Stimulated activated CD4-positive, alpha-beta T cell treated with anti-CD3 and anti-CD28 coated beads, Interleukin-4, amount 100 ng/mL, for 48 hours (primary cell): ENCODE measurements around the gene KANSL1.
"Not testable (repeated sequence)": the region's sequence is repeated elsewhere in the genome, so short reads cannot be mapped to it uniquely, and the experiment has no call there.

Experiments used
- DNase-seq, 2 donors: peaks; one replicate each; pipeline ENCODE4 v3.0.0-alpha.2; 2020; ENCODE audit warnings: low read depth in 2 of 2

The KANSL1 gene

GRCh38 chr17:46193151-46193625 is at the start of gene KANSL1:
KANSL1 (minus strand) TSS chr17:46193429; CDS start chr17:46172143, 21,286 bp downstream.
- DNase-seq = peak; percentile 79 to 89

GRCh38 chr17:46231359-46231758 is 38.1 kb upstream of the KANSL1 start:
- not testable (repeated sequence) for DNase-seq

DNA sequence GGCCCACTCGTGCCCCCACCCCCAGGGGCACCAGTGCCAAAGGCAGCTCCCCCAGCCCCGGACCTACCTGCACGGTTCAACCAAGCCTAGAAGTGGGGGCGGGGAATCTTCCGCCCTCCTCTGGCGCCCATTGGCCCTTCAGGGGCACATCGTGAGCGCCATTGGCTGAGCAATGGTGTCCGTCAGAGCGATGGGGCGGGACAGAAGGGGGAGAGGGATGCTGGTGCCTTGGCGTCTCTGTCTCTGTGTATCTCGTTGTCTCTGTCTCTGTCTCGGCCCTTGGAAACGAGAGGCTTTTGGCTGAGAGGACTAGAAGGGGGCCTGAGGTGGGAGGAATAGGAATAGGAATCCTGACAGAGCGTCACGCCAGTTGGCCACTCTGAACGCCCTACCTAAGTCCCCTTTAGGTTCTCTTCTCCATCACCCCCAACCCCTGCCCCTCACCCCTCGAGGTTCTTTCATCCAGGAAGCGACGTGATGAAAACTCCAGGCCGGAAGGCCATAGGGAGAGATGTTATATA is 32.1 kb upstream of the KANSL1 start:
- DNase-seq = peak; percentile 91 to 93

DNA sequence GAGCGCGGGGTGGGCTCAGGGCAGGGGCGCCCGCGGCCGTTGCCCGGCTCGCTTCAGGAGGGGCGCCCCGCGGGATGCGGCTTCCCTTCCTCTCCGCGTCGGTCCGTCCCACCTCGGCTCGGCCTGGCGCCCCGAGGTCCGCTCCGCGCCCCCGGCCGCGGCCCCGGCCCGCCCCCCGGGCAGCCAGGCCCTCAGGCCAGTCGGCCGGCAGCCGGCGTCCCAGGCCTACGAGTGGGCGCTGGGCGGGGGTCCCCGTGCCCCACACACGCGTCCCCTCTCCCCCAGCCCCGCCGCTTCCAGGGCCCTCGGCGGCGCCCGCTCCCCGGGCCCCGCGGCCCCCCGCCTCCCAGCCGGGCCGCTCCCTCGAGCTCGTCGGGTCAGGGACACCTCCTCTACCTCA is 31.6 kb upstream of the KANSL1 start:
- DNase-seq = peak in 1 of 2 donors; percentile 2

DNA sequence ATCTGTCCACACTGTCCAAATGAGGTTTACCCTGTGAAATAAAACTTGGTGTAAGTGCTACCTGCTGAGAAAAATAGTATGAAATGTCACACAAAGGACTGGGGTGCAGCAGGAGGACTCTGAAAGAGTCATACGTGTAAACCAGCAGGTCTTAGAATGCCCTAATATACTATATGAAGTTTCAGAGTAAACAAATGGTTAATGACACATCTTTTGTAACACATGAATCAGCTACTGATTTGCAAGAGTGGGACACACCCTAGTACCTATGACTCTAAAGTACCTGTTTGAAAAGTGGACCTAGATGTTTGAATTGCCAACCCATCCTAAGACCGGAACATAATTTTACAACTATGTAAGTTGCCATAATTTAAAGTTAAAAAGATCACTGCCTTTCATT is 29.8 kb upstream of the KANSL1 start:
- not testable (repeated sequence) for DNase-seq

- no peak for DNase-seq
Observed at GRCh38 chr17:46216682-46217081, 23.5 kb upstream of the KANSL1 start.

DNA sequence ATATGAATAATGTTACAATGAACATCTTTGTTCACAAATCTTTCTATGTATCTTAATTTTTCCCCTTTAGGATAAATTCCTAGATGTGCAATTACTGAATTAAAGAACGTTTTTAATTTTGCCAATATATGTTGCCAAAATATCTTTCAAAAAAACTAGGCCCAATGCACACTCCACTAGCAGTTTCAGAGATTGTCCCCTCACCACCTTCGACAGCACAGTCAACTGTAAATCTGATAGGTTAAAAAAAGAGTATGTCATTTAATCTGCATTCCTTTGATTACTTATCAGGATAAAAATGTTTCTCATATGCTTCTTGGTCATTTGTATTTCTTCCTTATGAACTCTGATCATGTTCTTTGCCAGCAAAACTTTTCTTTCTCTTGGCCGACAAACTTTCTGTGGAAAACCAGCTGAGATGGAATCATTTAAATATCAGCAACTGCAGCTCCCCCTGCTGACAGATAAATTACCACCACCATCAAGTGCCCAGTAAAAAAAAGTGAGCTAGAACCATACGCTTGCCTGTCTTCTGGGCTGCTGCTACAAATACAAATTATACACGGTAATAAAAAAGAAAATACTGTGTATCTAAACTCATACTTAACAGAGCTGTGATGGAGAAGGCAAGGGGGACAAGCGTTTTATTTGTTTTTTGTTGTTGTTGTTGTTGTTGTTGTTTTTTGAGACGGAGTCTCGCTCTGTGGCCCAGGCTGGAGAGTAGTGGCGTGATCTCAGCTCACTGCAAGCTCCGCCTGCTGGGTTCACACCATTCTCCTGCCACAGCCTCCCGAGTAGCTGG is 19.6 kb upstream of the KANSL1 start:
- peak; percentile 22 to 46 for DNase-seq

DNA sequence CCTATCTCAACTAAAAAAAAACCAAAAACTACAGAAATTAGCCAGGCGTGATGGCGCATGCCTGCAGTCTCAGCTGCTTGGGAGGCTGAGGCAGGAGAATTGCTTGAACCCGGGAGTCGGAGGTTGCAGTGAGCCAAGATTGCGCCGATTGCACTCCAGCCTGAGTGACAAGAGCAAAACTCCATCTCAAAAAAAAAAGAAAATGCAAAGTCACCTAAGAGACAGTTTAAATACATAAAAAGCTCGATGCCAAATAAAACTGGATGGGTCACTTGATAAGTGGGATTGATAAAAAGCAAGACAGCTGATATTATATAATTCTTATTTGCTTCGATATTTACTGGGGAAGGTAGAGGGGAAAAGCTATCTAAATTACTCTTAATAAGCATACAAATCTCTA is 15.8 kb upstream of the KANSL1 start:
- DNase-seq = no peak

- DNase-seq = no peak
Observed at GRCh38 chr17:46205975-46206374, 12.7 kb upstream of the KANSL1 start.

- DNase-seq = no peak
Observed at GRCh38 chr17:46202424-46202823, 9.2 kb upstream of the KANSL1 start.

DNA sequence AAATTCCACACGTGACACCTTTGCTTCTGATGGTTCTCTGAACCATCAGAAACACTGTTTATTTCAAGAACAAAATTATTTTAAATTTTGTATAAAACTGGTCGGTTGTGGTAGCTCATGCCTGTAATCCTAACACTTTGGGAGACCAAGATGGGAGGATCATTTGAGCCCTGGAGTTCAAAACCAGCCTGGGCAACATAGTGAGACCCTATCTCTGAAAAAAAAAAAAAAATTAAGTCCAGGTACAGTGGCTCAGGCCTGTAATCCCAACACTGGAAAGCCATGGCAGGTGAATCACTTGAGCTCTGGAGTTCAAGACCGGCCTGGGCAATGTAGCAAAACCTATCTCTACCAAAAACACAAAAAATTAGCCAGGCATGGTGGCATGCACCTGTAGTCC is 8.3 kb upstream of the KANSL1 start:
- DNase-seq = no peak

- no peak for DNase-seq
Observed at GRCh38 chr17:46200197-46200596, 7.0 kb upstream of the KANSL1 start.

GRCh38 chr17:46199379-46199778 is 6.2 kb upstream of the KANSL1 start:
- no peak for DNase-seq

DNA sequence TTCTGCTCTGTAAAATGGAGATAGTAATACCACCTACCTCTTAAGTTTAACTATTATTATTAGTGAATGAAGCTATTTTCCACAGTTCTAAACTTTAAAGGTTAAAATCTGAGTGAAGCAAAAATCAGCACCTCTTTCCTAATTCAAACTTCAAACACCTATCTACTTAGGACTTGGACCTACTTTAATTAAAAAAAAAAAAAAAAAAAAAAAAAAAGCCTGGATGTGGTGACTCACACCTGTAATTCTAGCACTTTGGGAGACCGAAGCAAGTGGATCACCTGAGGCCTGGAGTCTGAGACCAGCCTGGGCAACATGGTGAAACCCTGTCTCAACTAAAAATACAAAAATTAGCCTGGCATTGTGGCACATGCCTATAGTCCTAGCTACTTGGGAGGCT is 5.0 kb upstream of the KANSL1 start:
- no peak for DNase-seq

DNA sequence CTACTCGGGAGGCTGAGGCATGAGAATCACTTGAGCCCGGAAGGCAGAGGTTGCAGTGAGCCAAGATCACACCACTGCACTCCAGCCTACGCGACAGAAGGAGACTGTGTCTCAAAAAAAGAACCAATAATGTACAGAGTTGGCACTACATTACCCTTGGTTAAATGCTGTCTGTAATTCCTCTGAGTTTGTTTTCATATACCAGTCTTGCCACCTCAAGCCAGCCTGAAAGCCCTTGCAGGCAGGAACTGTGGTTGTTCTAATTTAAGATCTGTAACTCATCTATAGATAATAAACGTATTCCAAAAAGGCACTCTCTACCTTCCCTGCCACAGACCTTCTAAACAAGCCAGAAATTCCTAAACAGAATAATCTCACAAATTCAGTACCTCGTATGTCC is 4.3 kb upstream of the KANSL1 start:
- no peak for DNase-seq

- DNase-seq = no peak
Observed at GRCh38 chr17:46195939-46196716, 2.9 kb upstream of the KANSL1 start.

DNA sequence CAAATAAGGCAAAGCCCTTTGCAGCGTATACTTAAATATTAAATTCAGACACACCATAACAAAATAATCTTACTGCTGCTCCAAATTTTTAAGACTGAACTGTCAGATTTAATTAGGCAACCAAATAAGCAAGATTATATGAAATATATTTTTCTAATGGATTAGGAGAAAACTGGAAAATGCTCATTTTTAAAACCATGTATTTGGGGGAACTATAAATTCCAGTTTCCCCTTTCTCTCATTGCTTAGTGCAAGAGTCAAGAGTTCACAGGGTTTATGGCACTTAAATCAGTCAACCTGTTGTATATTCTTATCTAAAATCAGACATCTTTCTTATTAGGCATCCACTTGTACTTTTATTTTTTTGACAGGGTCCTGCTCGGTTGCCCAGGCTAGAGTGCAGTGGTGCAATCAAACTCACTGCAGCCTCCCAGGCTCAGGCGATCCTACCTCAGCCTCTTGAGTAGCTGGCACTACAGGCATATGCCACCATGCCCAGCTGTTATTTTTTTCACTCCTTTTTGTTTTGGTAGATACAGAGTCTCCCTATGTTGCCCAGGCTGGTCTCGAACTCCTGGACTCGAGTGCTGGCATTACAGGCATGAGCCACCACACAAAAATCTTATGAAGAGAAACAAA is 2.1 kb upstream of the KANSL1 start:
- no peak for DNase-seq

DNA sequence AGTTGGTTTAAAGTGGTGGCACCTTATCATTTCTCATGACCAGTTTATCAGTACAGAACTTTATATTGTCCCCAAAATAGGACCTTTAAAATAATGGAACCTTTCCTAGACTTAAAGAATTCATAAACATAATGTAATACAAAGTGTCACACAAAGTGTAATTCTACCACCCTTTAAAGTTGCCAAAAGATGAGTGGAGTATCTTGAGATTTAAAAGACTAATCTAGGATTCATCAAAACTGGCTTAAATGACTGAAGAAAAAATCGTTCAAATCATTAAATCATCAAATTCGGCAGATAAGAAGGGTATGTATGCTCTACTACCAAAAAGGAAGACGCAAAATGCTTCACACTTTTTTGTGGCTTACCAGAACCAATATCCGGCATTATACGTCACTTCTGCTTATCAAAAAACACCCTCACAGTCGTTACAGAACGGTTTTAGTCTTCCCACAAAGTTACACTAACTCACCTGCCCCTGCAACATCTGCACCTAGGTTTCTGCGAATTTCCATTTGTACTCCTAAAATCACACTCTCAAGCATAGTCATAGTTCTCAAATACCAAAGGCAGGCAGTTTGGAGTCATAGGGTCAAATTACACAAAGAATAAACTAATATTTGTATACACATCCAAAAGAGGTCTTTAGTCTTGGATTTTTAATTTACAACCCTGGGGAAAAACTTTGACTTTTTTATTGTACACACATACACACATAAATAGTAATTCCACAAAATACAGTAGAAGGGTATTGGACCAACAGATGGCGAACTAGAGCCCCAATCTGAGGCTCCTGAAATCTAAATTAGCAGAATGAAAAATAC is 1.4 kb upstream of the KANSL1 start:
- DNase-seq = peak in 1 of 2 donors; percentile 39

GRCh38 chr17:46193626-46194392 is 580 bp upstream of the KANSL1 start:
- DNase-seq = peak; percentile 93 to 96

GRCh38 chr17:46192439-46193150 is 634 bp downstream of the KANSL1 start:
- DNase-seq = peak; percentile 53 to 54
